HEK293 (cell line): ENCODE results near the gene SLC6A11.

Source experiments
- CTCF ChIA-PET: fragments of 350-600 bp; formaldehyde crosslinking; extraction: SDS; loops from one replicate; lab custom pipeline; 2021; ENCODE audit warnings: antibody characterized with exemption; lab: Yijun Ruan, JAX
- POLR2A ChIA-PET: fragments of 300-600 bp; formaldehyde crosslinking; extraction: SDS; loops from one replicate; lab custom pipeline; 2020; ENCODE audit warnings: antibody characterized with exemption, inconsistent platforms; lab: Yijun Ruan, JAX
- H3K27ac ChIP-seq: fragments of 200-500 bp; sonication (Bioruptor generic); 2 replicates; pipeline ENCODE4 v1.5.1; 2014; ENCODE audit warnings: low read depth, low read length, control low read depth, inconsistent platforms; ENCODE audit errors: extremely low read depth
- H3K36me3 ChIP-seq, 2 experiments: fragments of 200-500 bp in 1 of 2; sonication (Bioruptor generic) in 1 of 2; 1 replicate in 1 of 2; 2 replicates in 1 of 2; pipeline ENCODE4 v1.5.1; 2014 to 2017; ENCODE audit warnings: inconsistent platforms in 2 of 2, low read length in 2 of 2; ENCODE audit not compliant: control insufficient read depth in 2 of 2, insufficient read depth in 1 of 2
- H3K4me1 ChIP-seq: fragments of 200-500 bp; sonication (Bioruptor generic); 2 replicates; pipeline ENCODE4 v1.5.1; 2014; ENCODE audit warnings: mild to moderate bottlenecking, low read length, inconsistent platforms; ENCODE audit not compliant: control insufficient read depth, insufficient read depth
- H3K4me3 ChIP-seq: 2 replicates; pipeline ENCODE4 v1.5.1; 2011; ENCODE audit warnings: low read depth, mild to moderate bottlenecking, control low read depth, low read length, moderate library complexity
- H3K9me3 ChIP-seq: fragments of 200-500 bp; sonication (Bioruptor generic); 2 replicates; pipeline ENCODE4 v1.5.1; 2014; ENCODE audit warnings: low read depth, low read length, inconsistent platforms; ENCODE audit not compliant: control insufficient read depth, insufficient read depth
- BCL11A ChIP-seq: fragments of 450-650 bp; formaldehyde crosslinking; IDR thresholded peaks from 2 replicates; pipeline ENCODE4 v1.5.1; 2016; ENCODE audit warnings: low read depth, missing biosample characterization, missing genetic modification characterization
- PATZ1 ChIP-seq: fragments of 450-650 bp; formaldehyde crosslinking; IDR thresholded peaks from 2 replicates; pipeline ENCODE4 v1.5.1; 2016; ENCODE audit warnings: missing biosample characterization, missing genetic modification characterization
- PRDM10 ChIP-seq: fragments of 450-650 bp; formaldehyde crosslinking; IDR thresholded peaks from 2 replicates; pipeline ENCODE4 v1.5.1; 2016; ENCODE audit warnings: missing biosample characterization, missing genetic modification characterization
- PRDM4 ChIP-seq: fragments of 450-650 bp; formaldehyde crosslinking; IDR thresholded peaks from 2 replicates; pipeline ENCODE4 v1.5.1; 2017; ENCODE audit warnings: missing biosample characterization, missing genetic modification characterization
- WT1 ChIP-seq: fragments of 450-650 bp; formaldehyde crosslinking; IDR thresholded peaks from 2 replicates; pipeline ENCODE4 v1.5.1; 2016; ENCODE audit warnings: missing biosample characterization, missing genetic modification characterization
- YY1 ChIP-seq: fragments of 450-650 bp; formaldehyde crosslinking; IDR thresholded peaks from 2 replicates; pipeline ENCODE4 v1.5.1; 2018; ENCODE audit warnings: missing biosample characterization, missing genetic modification characterization
- ZNF121 ChIP-seq: fragments of 450-650 bp; formaldehyde crosslinking; IDR thresholded peaks from 2 replicates; pipeline ENCODE4 v1.5.1; 2016; ENCODE audit warnings: missing biosample characterization, missing genetic modification characterization
- ZNF133 ChIP-seq: fragments of 450-650 bp; formaldehyde crosslinking; IDR thresholded peaks from 2 replicates; pipeline ENCODE4 v1.5.1; 2016; ENCODE audit warnings: missing biosample characterization, missing genetic modification characterization
- ZNF221 ChIP-seq: fragments of 450-650 bp; formaldehyde crosslinking; IDR thresholded peaks from 2 replicates; pipeline ENCODE4 v1.5.1; 2017; ENCODE audit warnings: missing biosample characterization, missing genetic modification characterization, borderline replicate concordance
- ZNF280C ChIP-seq: fragments of 450-650 bp; formaldehyde crosslinking; IDR thresholded peaks from 2 replicates; pipeline ENCODE4 v1.5.1; 2016; ENCODE audit warnings: missing biosample characterization, missing genetic modification characterization
- ZNF335 ChIP-seq: fragments of 450-650 bp; formaldehyde crosslinking; conservative IDR thresholded peaks from 2 replicates; pipeline ENCODE4 v1.5.1; 2016; ENCODE audit warnings: missing biosample characterization, missing genetic modification characterization
- ZNF513 ChIP-seq: fragments of 450-650 bp; IDR thresholded peaks from 2 replicates; pipeline ENCODE4 v1.5.1; 2018; ENCODE audit warnings: missing biosample characterization, missing genetic modification characterization
- ZNF561 ChIP-seq: fragments of 450-650 bp; IDR thresholded peaks from 2 replicates; pipeline ENCODE4 v1.5.1; 2018; ENCODE audit warnings: missing biosample characterization, missing genetic modification characterization, borderline replicate concordance
- TF ChIP-seq, protein P1 (sequence below): fragments of 450-650 bp; formaldehyde crosslinking; IDR thresholded peaks from 2 replicates; pipeline ENCODE4 v1.5.1; 2016; ENCODE audit warnings: missing biosample characterization, missing genetic modification characterization
- TF ChIP-seq, protein P2 (sequence below): fragments of 450-650 bp; formaldehyde crosslinking; IDR thresholded peaks from 2 replicates; pipeline ENCODE4 v1.5.1; 2017; ENCODE audit warnings: missing biosample characterization, missing genetic modification characterization
- TF ChIP-seq, protein P3 (sequence below): IDR thresholded peaks from 2 replicates; pipeline ENCODE4 v1.6.1; 2011; ENCODE audit warnings: mild to moderate bottlenecking, low read depth, low read length, borderline replicate concordance

SLC6A11 gene

DNA sequence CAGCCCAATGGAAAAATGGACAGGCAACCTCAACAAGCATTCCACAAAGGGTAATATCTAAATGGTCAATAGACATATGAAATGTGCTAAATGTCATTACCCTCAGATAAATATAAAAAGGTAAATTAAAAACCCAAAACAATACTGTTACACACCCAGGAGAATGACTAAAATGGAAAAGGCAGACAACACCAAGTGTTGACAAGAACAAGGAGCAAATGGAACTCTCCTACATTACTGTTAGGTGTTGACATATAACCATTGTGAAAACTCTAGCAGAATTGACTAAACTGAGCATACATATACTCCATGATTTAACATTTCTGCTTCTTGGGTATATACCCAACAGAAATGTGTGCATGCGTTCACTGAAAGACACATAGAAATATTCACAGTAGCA is 25.3 kb upstream of the SLC6A11 start:
- no peak overlapping the region for H3K4me3 ChIP-seq
- no peaks in the 10 kb centered on the region for H3K4me1 ChIP-seq
- POLR2A ChIA-PET = no interaction called here
- CTCF ChIA-PET = interaction anchor here (0.6 kb wide), 1 partner anchor 19 kb away, joined by 3 read pairs; no protein-coding TSS in a partner anchor
- no peaks in the 10 kb centered on the region for H3K9me3 ChIP-seq
- no peaks in the 10 kb centered on the region for H3K36me3 ChIP-seq
- no peak for TF ChIP-seq ZNF513 (tag by site-specific recombination)
- no peak for TF ChIP-seq WT1
- TF ChIP-seq BCL11A (tag by site-specific recombination) = no peak
- TF ChIP-seq, protein P1, sequence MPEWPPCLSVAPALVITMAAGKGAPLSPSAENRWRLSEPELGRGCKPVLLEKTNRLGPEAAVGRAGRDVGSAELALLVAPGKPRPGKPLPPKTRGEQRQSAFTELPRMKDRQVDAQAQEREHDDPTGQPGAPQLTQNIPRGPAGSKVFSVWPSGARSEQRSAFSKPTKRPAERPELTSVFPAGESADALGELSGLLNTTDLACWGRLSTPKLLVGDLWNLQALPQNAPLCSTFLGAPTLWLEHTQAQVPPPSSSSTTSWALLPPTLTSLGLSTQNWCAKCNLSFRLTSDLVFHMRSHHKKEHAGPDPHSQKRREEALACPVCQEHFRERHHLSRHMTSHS (tag by site-specific recombination) = no peak
- no peak for TF ChIP-seq ZNF561 (tag by site-specific recombination)
- TF ChIP-seq PRDM10 (tag by site-specific recombination) = no peak
- TF ChIP-seq, protein P2, sequence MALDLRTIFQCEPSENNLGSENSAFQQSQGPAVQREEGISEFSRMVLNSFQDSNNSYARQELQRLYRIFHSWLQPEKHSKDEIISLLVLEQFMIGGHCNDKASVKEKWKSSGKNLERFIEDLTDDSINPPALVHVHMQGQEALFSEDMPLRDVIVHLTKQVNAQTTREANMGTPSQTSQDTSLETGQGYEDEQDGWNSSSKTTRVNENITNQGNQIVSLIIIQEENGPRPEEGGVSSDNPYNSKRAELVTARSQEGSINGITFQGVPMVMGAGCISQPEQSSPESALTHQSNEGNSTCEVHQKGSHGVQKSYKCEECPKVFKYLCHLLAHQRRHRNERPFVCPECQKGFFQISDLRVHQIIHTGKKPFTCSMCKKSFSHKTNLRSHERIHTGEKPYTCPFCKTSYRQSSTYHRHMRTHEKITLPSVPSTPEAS (tag by site-specific recombination) = no peak
- no peak for TF ChIP-seq ZNF133 (tag by site-specific recombination)
- no peak for TF ChIP-seq ZNF280C (tag by site-specific recombination)
- TF ChIP-seq YY1 (tag by site-specific recombination) = no peak
- no peak for TF ChIP-seq ZNF335
- TF ChIP-seq ZNF221 = no peak
- no peak for TF ChIP-seq PRDM4 (tag by site-specific recombination)
- TF ChIP-seq PATZ1 (tag by site-specific recombination) = no peak
- TF ChIP-seq, protein P3, sequence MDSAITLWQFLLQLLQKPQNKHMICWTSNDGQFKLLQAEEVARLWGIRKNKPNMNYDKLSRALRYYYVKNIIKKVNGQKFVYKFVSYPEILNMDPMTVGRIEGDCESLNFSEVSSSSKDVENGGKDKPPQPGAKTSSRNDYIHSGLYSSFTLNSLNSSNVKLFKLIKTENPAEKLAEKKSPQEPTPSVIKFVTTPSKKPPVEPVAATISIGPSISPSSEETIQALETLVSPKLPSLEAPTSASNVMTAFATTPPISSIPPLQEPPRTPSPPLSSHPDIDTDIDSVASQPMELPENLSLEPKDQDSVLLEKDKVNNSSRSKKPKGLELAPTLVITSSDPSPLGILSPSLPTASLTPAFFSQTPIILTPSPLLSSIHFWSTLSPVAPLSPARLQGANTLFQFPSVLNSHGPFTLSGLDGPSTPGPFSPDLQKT = no peak
- no peak for TF ChIP-seq ZNF121 (tag by site-specific recombination)
- no peak overlapping the region for H3K27ac ChIP-seq
